ENCODE results near the gene NR1H4. TPM values are rescaled to one million over a fixed set of nuclear protein-coding genes. Genes with fewer than 3 reads are reported as not detected.
"Not testable (repeated sequence)": the region's sequence is repeated elsewhere in the genome, so short reads cannot be mapped to it uniquely, and the experiment has no call there.

NR1H4 gene
- total RNA-seq, 1 donor from 2014 or later = not detected

- peak overlapping the region; percentile 90 for H3K4me3 Mint-ChIP-seq
- intact Hi-C loops (cut with micrococcal nuclease) = loop anchor here (5.0 kb wide), 2 partner anchors 432 to 1827 kb away; partner anchors contain the start of gene BLTP3B
- peaks cover 10% of the 10 kb centered on the region for H3K4me1 Mint-ChIP-seq
- no peaks in the 10 kb centered on the region for H3K36me3 Mint-ChIP-seq (ENCODE audit: low read depth)
- H3K27me3 Mint-ChIP-seq = peaks cover 31% of the 10 kb centered on the region
- H3K9me3 Mint-ChIP-seq = no peaks in the 10 kb centered on the region
- DNase-seq = no peak
- H3K27ac Mint-ChIP-seq = no peak overlapping the region
Measured at GRCh38 chr12:100574187-100575074, 100.8 kb downstream of the NR1H4 start.

- DNase-seq = no peak
- Mint-ChIP-seq H3K4me3 (no peak overlapping the region), H3K36me3 (ENCODE audit: low read depth) (no peaks in the 10 kb centered on the region), H3K4me1 (peaks cover 10% of the 10 kb centered on the region), H3K9me3 (no peaks in the 10 kb centered on the region), H3K27ac (no peak overlapping the region), H3K27me3 (peaks cover 26% of the 10 kb centered on the region)
- intact Hi-C loops (cut with micrococcal nuclease) = no loop called here
Measured at GRCh38 chr12:100576331-100577036, 102.8 kb downstream of the NR1H4 start.

DNA sequence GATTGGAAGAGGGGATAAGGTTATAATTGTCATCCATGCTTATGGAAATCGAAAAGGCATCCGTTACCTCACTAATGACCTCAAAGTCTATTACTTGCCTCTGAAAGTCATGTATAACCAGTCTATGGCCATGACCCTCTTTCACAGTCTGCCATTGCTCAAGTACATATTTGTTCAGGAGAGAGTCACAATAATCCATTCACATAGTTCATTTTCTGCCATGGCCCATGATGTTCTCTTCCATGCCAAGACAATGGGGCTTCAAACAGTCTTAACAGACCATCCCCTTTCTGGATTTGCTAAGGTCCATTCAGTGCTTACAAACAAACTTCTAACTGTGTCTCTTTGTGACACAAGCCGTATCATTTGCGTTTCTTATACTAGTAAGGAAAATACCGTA, 105.3 kb downstream of the NR1H4 start:
- Mint-ChIP-seq H3K27ac (no peak overlapping the region), H3K36me3 (ENCODE audit: low read depth) (no peaks in the 10 kb centered on the region), H3K4me1 (peaks cover 7% of the 10 kb centered on the region), H3K4me3 (no peak overlapping the region), H3K27me3 (peaks cover 20% of the 10 kb centered on the region), H3K9me3 (peaks cover 1% of the 10 kb centered on the region)
- intact Hi-C loops (cut with micrococcal nuclease) = no loop called here
- DNase-seq = no peak

DNA sequence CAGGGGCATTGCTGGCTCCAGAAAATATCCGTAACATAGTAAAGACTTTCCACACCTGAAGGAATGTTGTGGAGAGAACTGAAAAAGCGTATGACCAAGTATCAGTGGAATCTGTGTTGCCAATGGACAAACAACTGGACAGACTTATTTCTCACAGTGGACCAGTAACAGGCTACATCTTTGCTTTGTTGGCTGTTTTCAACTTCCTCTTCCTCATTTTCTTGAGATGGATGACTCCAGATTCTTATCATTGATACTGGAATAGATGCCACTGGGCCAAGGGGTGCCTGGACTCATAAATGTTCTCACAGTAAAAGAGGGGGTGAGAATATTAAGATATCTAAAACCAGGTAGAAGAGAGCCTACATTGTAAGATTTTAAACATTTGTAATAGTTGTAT, 106.2 kb downstream of the NR1H4 start:
- Mint-ChIP-seq H3K4me3 (no peak overlapping the region), H3K36me3 (ENCODE audit: low read depth) (no peaks in the 10 kb centered on the region), H3K9me3 (peaks cover 6% of the 10 kb centered on the region), H3K27ac (no peak overlapping the region), H3K4me1 (no peaks in the 10 kb centered on the region), H3K27me3 (peaks cover 12% of the 10 kb centered on the region)
- intact Hi-C loops (cut with micrococcal nuclease) = no loop called here
- no peak for DNase-seq

DNA sequence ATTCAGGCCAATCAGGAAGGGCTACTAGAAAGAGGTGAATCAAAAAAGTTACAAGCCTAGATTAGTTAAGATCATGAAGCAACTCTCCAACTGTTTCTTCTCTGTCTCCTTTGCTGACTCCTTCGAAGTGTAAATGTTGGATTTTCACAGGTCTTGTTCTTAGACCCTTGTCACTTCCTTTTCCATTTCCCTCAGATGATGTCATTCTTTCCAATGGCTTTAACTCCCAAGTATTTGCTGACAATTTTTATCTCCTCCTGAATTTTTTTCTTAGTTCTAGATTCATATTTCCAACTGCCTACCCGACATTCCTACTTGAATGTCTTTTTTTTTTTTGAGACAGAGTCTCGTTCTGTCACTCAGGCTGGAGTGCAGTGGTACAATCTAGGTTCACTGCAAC, 110.6 kb downstream of the NR1H4 start:
- peaks cover 16% of the 10 kb centered on the region for H3K9me3 Mint-ChIP-seq
- H3K4me1 Mint-ChIP-seq = no peaks in the 10 kb centered on the region
- H3K36me3 Mint-ChIP-seq (ENCODE audit: low read depth) = no peaks in the 10 kb centered on the region
- intact Hi-C loops (cut with micrococcal nuclease) = no loop called here
- H3K27me3 Mint-ChIP-seq = no peaks in the 10 kb centered on the region
- DNase-seq = no peak
- no peak overlapping the region for H3K4me3 Mint-ChIP-seq
- no peak overlapping the region for H3K27ac Mint-ChIP-seq

GRCh38 chr12:100591979-100592378, 118.3 kb downstream of the NR1H4 start:
- DNase-seq = no peak
- H3K4me3 Mint-ChIP-seq = no peak overlapping the region
- no peaks in the 10 kb centered on the region for H3K4me1 Mint-ChIP-seq
- intact Hi-C loops (cut with micrococcal nuclease) = no loop called here
- no peaks in the 10 kb centered on the region for H3K36me3 Mint-ChIP-seq (ENCODE audit: low read depth)
- no peak overlapping the region for H3K27ac Mint-ChIP-seq
- peaks cover 6% of the 10 kb centered on the region for H3K9me3 Mint-ChIP-seq
- H3K27me3 Mint-ChIP-seq = no peaks in the 10 kb centered on the region

- no peaks in the 10 kb centered on the region for H3K36me3 Mint-ChIP-seq (ENCODE audit: low read depth)
- H3K4me1 Mint-ChIP-seq = no peaks in the 10 kb centered on the region
- no peak for DNase-seq
- H3K27me3 Mint-ChIP-seq = no peaks in the 10 kb centered on the region
- no peak overlapping the region for H3K27ac Mint-ChIP-seq
- H3K9me3 Mint-ChIP-seq = peaks cover 6% of the 10 kb centered on the region
- no peak overlapping the region for H3K4me3 Mint-ChIP-seq
- intact Hi-C loops (cut with micrococcal nuclease) = no loop called here
Measured at GRCh38 chr12:100593490-100593889, 119.8 kb downstream of the NR1H4 start.

GRCh38 chr12:100601626-100602025, 128.0 kb downstream of the NR1H4 start:
- Mint-ChIP-seq H3K9me3 (no peaks in the 10 kb centered on the region), H3K4me1 (no peaks in the 10 kb centered on the region), H3K36me3 (ENCODE audit: low read depth) (no peaks in the 10 kb centered on the region), H3K27ac (no peak overlapping the region), H3K27me3 (no peaks in the 10 kb centered on the region), H3K4me3 (no peak overlapping the region)
- intact Hi-C loops (cut with micrococcal nuclease) = no loop called here
- DNase-seq = no peak

DNA sequence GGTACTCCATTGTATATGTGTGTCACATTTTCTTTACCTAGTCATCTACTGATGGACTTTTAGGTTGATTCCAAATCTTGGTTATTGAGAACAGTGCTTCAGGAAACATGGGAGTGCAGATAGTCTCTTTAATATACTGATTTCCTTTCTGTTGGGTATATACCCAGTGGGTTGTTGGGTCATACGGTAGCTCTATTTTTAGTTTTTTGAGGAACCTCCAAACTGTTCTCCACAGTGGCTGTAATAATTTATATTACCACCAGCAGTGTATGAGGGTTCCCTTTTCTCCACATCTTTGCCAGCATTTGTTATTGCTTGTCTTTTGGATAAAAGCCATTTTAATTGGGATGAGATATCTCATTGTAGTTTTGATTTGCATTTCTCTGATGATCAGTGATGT, 129.3 kb downstream of the NR1H4 start:
- DNase-seq; intact Hi-C loops (cut with micrococcal nuclease); H3K27me3 Mint-ChIP-seq; H3K4me1 Mint-ChIP-seq; H3K9me3 Mint-ChIP-seq; H3K36me3 Mint-ChIP-seq (ENCODE audit: low read depth); H3K4me3 Mint-ChIP-seq; H3K27ac Mint-ChIP-seq: not testable (repeated sequence)

- Mint-ChIP-seq H3K27ac (no peak overlapping the region), H3K36me3 (ENCODE audit: low read depth) (no peaks in the 10 kb centered on the region), H3K27me3 (no peaks in the 10 kb centered on the region), H3K4me1 (no peaks in the 10 kb centered on the region), H3K9me3 (no peaks in the 10 kb centered on the region), H3K4me3 (no peak overlapping the region)
- DNase-seq = no peak
- intact Hi-C loops (cut with micrococcal nuclease) = no loop called here
Measured at GRCh38 chr12:100608776-100609175, 135.1 kb downstream of the NR1H4 start.

DNA sequence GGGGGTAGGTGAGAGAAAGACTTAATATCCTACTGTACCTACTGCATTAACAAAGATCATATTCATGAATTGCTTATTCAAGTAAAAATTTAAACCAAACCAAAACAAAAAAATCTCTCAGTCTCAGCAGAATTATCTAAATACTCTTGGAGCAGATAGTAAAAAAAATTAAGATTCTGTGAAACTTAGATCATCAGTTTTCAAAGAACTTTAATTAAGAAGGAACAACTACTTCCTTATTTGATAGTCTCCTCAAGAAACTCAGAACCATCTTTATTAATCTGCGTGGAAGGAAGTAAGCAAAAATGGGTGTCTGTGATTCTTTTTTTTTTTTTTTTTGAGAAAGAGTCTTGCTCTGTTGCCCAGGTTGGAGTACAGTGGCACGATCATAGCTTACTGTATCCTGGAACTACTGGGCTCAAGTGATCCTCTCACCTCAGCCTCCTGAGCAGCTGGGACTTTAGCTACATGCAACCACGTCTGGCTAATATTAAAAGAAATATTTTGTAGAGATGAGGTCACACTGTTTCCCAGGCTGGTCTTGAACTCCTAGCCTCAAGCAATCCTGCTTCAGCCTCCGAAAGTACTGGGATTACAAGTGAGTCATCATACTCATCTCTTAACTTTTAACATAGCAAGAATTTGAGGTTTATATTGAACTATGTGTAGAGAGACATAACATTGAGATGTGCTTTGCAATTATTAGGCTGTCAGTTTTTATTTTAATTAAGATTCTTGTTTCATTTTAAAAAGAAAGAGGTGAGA, 137.2 kb downstream of the NR1H4 start:
- intact Hi-C loops (cut with micrococcal nuclease) = no loop called here
- Mint-ChIP-seq H3K9me3 (no peaks in the 10 kb centered on the region), H3K4me1 (no peaks in the 10 kb centered on the region), H3K27me3 (no peaks in the 10 kb centered on the region), H3K27ac (no peak overlapping the region), H3K4me3 (no peak overlapping the region), H3K36me3 (ENCODE audit: low read depth) (no peaks in the 10 kb centered on the region)
- DNase-seq = no peak

DNA sequence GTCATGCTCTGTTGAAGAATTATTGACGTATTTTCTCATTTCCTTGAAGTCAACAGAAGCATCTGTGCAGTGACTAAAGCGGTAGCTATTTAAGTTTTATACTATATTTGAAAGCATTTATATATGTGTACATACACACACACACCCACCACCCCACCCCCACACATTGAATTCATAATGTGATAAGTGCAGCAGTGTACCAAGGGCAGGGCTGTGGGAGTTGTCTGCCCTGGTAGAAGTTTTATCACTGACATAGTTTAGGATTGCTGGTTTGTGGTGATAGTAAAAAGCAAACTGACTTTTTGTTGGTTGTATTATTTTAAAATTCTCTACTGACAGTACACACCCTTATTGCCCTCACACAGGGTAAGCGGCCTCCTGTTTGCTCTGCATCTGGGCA, 138.9 kb downstream of the NR1H4 start:
- intact Hi-C loops (cut with micrococcal nuclease) = no loop called here
- H3K9me3 Mint-ChIP-seq = no peaks in the 10 kb centered on the region
- no peaks in the 10 kb centered on the region for H3K27me3 Mint-ChIP-seq
- H3K36me3 Mint-ChIP-seq (ENCODE audit: low read depth) = no peaks in the 10 kb centered on the region
- no peak overlapping the region for H3K4me3 Mint-ChIP-seq
- no peak overlapping the region for H3K27ac Mint-ChIP-seq
- no peaks in the 10 kb centered on the region for H3K4me1 Mint-ChIP-seq
- DNase-seq = no peak
